Measurements from ENCODE around the gene MSI2. TPM values are rescaled to one million over a fixed set of nuclear protein-coding genes. Genes with fewer than 3 reads are reported as not detected.

MSI2 gene
- total and polyA plus RNA-seq, 2 donors (not counting 1 experiment from before 2014, with no cell fraction given) = 16.1 to 196 TPM

DNA sequence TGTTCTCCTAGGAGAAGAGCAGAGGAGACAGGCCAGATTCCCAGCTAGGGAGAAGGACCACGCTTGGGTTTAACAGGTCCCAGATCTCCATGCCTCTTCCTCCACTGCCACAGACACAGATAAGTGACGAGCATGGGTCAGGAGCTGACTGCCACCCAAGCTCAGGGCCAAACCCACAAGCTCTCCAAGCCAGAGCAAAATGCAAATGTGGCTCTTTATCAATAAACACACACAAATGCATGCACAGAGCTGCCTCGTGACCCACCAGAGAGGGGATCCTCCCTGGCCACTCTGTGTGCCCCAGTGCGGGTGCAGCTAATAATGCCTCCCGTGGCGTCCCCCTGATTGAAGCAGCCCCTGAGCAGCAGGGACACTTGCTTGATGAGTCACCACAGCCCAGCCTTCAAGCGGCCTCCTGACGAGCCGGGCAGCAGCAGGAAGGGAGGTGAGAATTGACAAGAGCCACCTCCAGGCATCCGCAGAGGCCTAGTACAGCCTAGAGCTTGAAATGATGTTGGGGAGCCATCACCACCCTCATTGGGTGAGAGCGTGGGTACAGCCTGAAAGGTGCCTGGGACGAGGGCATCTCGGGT, 344.9 kb downstream of the MSI2 start:
- no peak overlapping the region for H3K9ac ChIP-seq (ENCODE audit: low read length)
- H3K4me1 ChIP-seq (ENCODE audit: control insufficient read depth in 2 of 2, insufficient read depth in 2 of 2, low read length in 2 of 2) = peaks cover 54 to 60% of the 10 kb centered on the region in 2 donors
- no peaks in the 10 kb centered on the region for H3K9me3 ChIP-seq (ENCODE audit: control extremely low read depth in 1 of 3, control insufficient read depth in 2 of 3, insufficient read depth in 1 of 3, low read length in 2 of 3)
- H3K9me3 Mint-ChIP-seq (ENCODE audit: insufficient read depth) = no peaks in the 10 kb centered on the region
- peaks cover 2% of the 10 kb centered on the region for H4K20me1 ChIP-seq (ENCODE audit: control insufficient read depth, insufficient read depth, low read length, poor library complexity, severe bottlenecking)
- H3K4me1 Mint-ChIP-seq = peaks cover 64% of the 10 kb centered on the region
- ChIA-PET POLR2A (interaction anchor here (0.7 to 1.8 kb wide), 2 partner anchors 21 to 27 kb away, joined by 4 to 5 read pairs; no protein-coding TSS in a partner anchor), CTCF (interaction anchor here (0.9 to 3.4 kb wide), 3 partner anchors 36 to 358 kb away, joined by 3 to 26 read pairs (median 4); no protein-coding TSS in a partner anchor)
- 95% methylated on average over 13 of the region's 13 CpGs for WGBS (ENCODE audit: insufficient coverage)
- intact Hi-C loops (cut with micrococcal nuclease) = loop anchor here (5.0 kb wide), 1 partner anchor 344 kb away; the partner anchor contains the start of gene MSI2
- H3K27me3 ChIP-seq (replicated peaks in 1 of 4; ENCODE audit: control extremely low read depth in 1 of 4, control insufficient read depth in 3 of 4, insufficient read depth in 4 of 4, low read length in 3 of 4) = no peaks in the 10 kb centered on the region
- H3K4me3 ChIP-seq (ENCODE audit: control extremely low read depth in 1 of 5, extremely low read depth in 1 of 5, insufficient read depth in 1 of 5, low read depth in 2 of 5, low read length in 4 of 5) = no peak overlapping the region
- ATAC-seq (ENCODE audit: low read depth) (no peak), DNase-seq (no peak)
- no peaks in the 10 kb centered on the region for H3K27me3 Mint-ChIP-seq
- peak overlapping the region; percentile 26 for H3K27ac Mint-ChIP-seq
- H3K4me2 ChIP-seq (replicated peaks; ENCODE audit: low read depth, low read length, poor library complexity, severe bottlenecking) = no peak overlapping the region
- H3K27ac ChIP-seq (ENCODE audit: low read length in 2 of 2) = no peak overlapping the region
- peaks cover 9% of the 10 kb centered on the region for H3K79me2 ChIP-seq (ENCODE audit: control insufficient read depth, insufficient read depth, low read length)
- H3K4me3 Mint-ChIP-seq = no peak overlapping the region
- H3K36me3 ChIP-seq (replicated peaks in 1 of 2; ENCODE audit: control extremely low read depth in 1 of 2, control insufficient read depth in 1 of 2, extremely low read depth in 1 of 2, insufficient read depth in 2 of 2, low read length in 1 of 2) = no peaks in the 10 kb centered on the region
- no peak for TF ChIP-seq EZH2 (IDR thresholded peaks at IDR 0.05; ENCODE audit: borderline replicate concordance, insufficient read depth, low read depth, low read length, poor library complexity, severe bottlenecking)
- TF ChIP-seq, protein P1, sequence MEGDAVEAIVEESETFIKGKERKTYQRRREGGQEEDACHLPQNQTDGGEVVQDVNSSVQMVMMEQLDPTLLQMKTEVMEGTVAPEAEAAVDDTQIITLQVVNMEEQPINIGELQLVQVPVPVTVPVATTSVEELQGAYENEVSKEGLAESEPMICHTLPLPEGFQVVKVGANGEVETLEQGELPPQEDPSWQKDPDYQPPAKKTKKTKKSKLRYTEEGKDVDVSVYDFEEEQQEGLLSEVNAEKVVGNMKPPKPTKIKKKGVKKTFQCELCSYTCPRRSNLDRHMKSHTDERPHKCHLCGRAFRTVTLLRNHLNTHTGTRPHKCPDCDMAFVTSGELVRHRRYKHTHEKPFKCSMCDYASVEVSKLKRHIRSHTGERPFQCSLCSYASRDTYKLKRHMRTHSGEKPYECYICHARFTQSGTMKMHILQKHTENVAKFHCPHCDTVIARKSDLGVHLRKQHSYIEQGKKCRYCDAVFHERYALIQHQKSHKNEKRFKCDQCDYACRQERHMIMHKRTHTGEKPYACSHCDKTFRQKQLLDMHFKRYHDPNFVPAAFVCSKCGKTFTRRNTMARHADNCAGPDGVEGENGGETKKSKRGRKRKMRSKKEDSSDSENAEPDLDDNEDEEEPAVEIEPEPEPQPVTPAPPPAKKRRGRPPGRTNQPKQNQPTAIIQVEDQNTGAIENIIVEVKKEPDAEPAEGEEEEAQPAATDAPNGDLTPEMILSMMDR (IDR thresholded peaks at IDR 0.05) = no peak
- no peak overlapping the region for H2AFZ ChIP-seq (ENCODE audit: insufficient read depth, low read depth, low read length, poor library complexity, severe bottlenecking)

DNA sequence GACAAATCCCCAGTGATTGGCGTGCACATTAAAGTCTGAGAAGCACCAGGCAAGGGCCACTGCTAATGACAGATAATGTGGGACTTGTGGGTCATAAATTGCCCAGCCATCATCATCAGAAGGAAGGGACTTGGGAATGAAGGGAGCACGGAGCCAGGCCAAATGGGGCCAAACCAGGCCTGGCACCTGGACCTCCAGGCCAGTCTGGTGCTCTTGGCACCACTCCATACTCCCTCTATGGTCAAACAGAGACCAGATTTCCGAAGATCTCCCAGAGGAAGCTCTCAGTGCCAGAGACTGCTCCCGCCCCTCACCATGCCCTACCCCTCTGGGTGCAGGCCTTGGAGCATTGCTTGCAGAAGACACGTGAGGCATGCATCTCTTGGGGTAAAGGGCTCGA, 346.6 kb downstream of the MSI2 start:
- no peaks in the 10 kb centered on the region for H3K27me3 ChIP-seq (replicated peaks in 1 of 4; ENCODE audit: control extremely low read depth in 1 of 4, control insufficient read depth in 3 of 4, insufficient read depth in 4 of 4, low read length in 3 of 4)
- Mint-ChIP-seq H3K9me3 (ENCODE audit: insufficient read depth) (no peaks in the 10 kb centered on the region), H3K4me1 (peaks cover 71% of the 10 kb centered on the region), H3K27ac (no peak overlapping the region), H3K4me3 (no peak overlapping the region), H3K27me3 (no peaks in the 10 kb centered on the region)
- H3K4me1 ChIP-seq (ENCODE audit: control insufficient read depth in 2 of 2, insufficient read depth in 2 of 2, low read length in 2 of 2) = peaks cover 58 to 74% of the 10 kb centered on the region in 2 donors
- ChIA-PET CTCF (interaction anchor here (1.1 to 3.4 kb wide), 6 partner anchors 50 to 359 kb away, joined by 3 to 26 read pairs (median 5); no protein-coding TSS in a partner anchor), POLR2A (interaction anchor here (1.4 kb wide), 1 partner anchor 54 kb away, joined by 3 read pairs; no protein-coding TSS in a partner anchor)
- H3K4me2 ChIP-seq (replicated peaks; ENCODE audit: low read depth, low read length, poor library complexity, severe bottlenecking) = no peak overlapping the region
- DNase-seq (no peak), ATAC-seq (ENCODE audit: low read depth) (no peak)
- peaks cover 7% of the 10 kb centered on the region for H4K20me1 ChIP-seq (ENCODE audit: control insufficient read depth, insufficient read depth, low read length, poor library complexity, severe bottlenecking)
- H2AFZ ChIP-seq (ENCODE audit: insufficient read depth, low read depth, low read length, poor library complexity, severe bottlenecking) = no peak overlapping the region
- intact Hi-C loops (cut with micrococcal nuclease) = loop anchor here (5.0 kb wide), 1 partner anchor 346 kb away; the partner anchor contains the start of gene MSI2
- H3K4me3 ChIP-seq (ENCODE audit: control extremely low read depth in 1 of 5, extremely low read depth in 1 of 5, insufficient read depth in 1 of 5, low read depth in 2 of 5, low read length in 4 of 5) = no peak overlapping the region
- WGBS (ENCODE audit: insufficient coverage) = 97% methylated on average over 2 of the region's 6 CpGs
- H3K36me3 ChIP-seq (replicated peaks in 1 of 2; ENCODE audit: control extremely low read depth in 1 of 2, control insufficient read depth in 1 of 2, extremely low read depth in 1 of 2, insufficient read depth in 2 of 2, low read length in 1 of 2) = no peaks in the 10 kb centered on the region
- TF ChIP-seq EZH2 (IDR thresholded peaks at IDR 0.05; ENCODE audit: borderline replicate concordance, insufficient read depth, low read depth, low read length, poor library complexity, severe bottlenecking) = no peak
- TF ChIP-seq, protein P1 (IDR thresholded peaks at IDR 0.05) = no peak
- no peaks in the 10 kb centered on the region for H3K9me3 ChIP-seq (ENCODE audit: control extremely low read depth in 1 of 3, control insufficient read depth in 2 of 3, insufficient read depth in 1 of 3, low read length in 2 of 3)
- peak overlapping the region in 1 of 2 donors; percentile 73 for H3K27ac ChIP-seq (ENCODE audit: low read length in 2 of 2)
- peaks cover 15% of the 10 kb centered on the region for H3K79me2 ChIP-seq (ENCODE audit: control insufficient read depth, insufficient read depth, low read length)
- no peak overlapping the region for H3K9ac ChIP-seq (ENCODE audit: low read length)

Measured in B cell (primary cell).